K562 (cell line): ENCODE results near the gene FATE1.

ENCODE experiments used
- POLR2A ChIP-seq: fragments of 450-650 bp; conservative IDR thresholded peaks from 2 replicates; pipeline ENCODE4 v1.6.1; 2016
- TF ChIP-seq, protein P1 (sequence below): sonication (generic); formaldehyde crosslinking; IDR thresholded peaks from 2 replicates; pipeline ENCODE4 v1.8.1; 2023; ENCODE audit warnings: mild to moderate bottlenecking, missing genetic modification reagents

DNA sequence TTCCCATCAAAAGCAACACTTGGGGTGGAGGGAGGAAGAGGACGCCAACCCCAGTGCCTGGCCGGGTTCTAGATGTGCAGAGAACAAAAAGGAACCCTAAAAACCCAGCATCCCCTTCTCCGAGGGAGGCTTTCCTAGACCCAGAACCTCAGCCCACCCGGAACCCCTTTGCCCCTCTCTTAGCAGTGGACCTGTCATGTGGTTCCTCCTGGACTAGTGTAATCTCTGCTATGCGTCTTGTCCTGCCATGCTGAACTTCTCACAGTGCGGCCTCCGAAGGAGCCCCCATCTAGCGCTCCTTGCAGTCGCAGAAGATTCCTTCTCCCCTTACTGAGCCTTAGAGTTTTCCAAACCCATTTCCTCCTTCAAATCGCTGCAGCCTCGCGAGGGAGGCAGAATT lies 21.7 kb upstream of the FATE1 start:
- TF ChIP-seq POLR2A = no peak
- TF ChIP-seq, protein P1, sequence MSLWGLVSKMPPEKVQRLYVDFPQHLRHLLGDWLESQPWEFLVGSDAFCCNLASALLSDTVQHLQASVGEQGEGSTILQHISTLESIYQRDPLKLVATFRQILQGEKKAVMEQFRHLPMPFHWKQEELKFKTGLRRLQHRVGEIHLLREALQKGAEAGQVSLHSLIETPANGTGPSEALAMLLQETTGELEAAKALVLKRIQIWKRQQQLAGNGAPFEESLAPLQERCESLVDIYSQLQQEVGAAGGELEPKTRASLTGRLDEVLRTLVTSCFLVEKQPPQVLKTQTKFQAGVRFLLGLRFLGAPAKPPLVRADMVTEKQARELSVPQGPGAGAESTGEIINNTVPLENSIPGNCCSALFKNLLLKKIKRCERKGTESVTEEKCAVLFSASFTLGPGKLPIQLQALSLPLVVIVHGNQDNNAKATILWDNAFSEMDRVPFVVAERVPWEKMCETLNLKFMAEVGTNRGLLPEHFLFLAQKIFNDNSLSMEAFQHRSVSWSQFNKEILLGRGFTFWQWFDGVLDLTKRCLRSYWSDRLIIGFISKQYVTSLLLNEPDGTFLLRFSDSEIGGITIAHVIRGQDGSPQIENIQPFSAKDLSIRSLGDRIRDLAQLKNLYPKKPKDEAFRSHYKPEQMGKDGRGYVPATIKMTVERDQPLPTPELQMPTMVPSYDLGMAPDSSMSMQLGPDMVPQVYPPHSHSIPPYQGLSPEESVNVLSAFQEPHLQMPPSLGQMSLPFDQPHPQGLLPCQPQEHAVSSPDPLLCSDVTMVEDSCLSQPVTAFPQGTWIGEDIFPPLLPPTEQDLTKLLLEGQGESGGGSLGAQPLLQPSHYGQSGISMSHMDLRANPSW (CRISPR knock-in tag) = no peak
